ENCODE results near the gene BAAT.

GRCh38 chr9:101380295-101380694 is 4.5 kb downstream of the BAAT start:
- no peak for TF ChIP-seq POLR2AphosphoS5 (IDR thresholded peaks at IDR 0.05; ENCODE audit: low read depth, low read length)
- TF ChIP-seq CTCF (IDR thresholded peaks at IDR 0.05 in 2 of 3, conservative IDR thresholded peaks at IDR 0.05 in 1 of 3; ENCODE audit: borderline replicate concordance in 1 of 3, insufficient read depth in 1 of 3, low read depth in 2 of 3, low read length in 2 of 3) = no peak
- TF ChIP-seq POLR2A (IDR thresholded peaks at IDR 0.05; ENCODE audit: borderline replicate concordance, extremely low read depth, insufficient read depth, insufficient read length) = no peak
- no peak for TF ChIP-seq REST (IDR thresholded peaks at IDR 0.05; ENCODE audit: low read depth)
- no peak for TF ChIP-seq EZH2phosphoT487 (IDR thresholded peaks at IDR 0.05; ENCODE audit: borderline replicate concordance)
- no peak for TF ChIP-seq CEBPB (IDR thresholded peaks at IDR 0.05; ENCODE audit: low read depth)
- no peak for TF ChIP-seq EZH2 (IDR thresholded peaks at IDR 0.05)
- TF ChIP-seq YY1 (IDR thresholded peaks at IDR 0.05; ENCODE audit: extremely low read depth, insufficient replicate concordance, low read depth, low read length) = no peak
- TF ChIP-seq ZFX (IDR thresholded peaks at IDR 0.05) = no peak
- TF ChIP-seq MAX (IDR thresholded peaks at IDR 0.05) = no peak
- no peak for TF ChIP-seq FOSL1 (IDR thresholded peaks at IDR 0.05; ENCODE audit: low read depth)
